IMR-90 (cell line): Measurements from ENCODE around the gene RGS9.
"Not testable (repeated sequence)": the region's sequence is repeated elsewhere in the genome, so short reads cannot be mapped to it uniquely, and the experiment has no call there.

Source experiments
- CTCF ChIP-seq: conservative IDR thresholded peaks from 2 replicates; pipeline ENCODE4 v1.5.1; 2012; ENCODE audit warnings: mild to moderate bottlenecking, low read depth, low read length, improper control_type of control experiment
- RCOR1 ChIP-seq: IDR thresholded peaks from 2 replicates; pipeline ENCODE4 v1.6.1; 2012; ENCODE audit warnings: mild to moderate bottlenecking, low read length, improper control_type of control experiment; ENCODE audit not compliant: insufficient replicate concordance

- TF ChIP-seq RCOR1, CTCF: not testable (repeated sequence)
Observed at GRCh38 chr17:65207448-65207847, 70.3 kb downstream of the RGS9 start.
